ENCODE measurements around the gene WDR53. TPM values are rescaled to one million over a fixed set of nuclear protein-coding genes. Genes with fewer than 3 reads are reported as not detected.
"Not testable (repeated sequence)": the region's sequence is repeated elsewhere in the genome, so short reads cannot be mapped to it uniquely, and the experiment has no call there.

Gene WDR53
- total RNA-seq, 2 experiments from 2014 or later, result 10.8 to 16.5 TPM

GRCh38 chr3:196600359-196600758 lies 32.0 kb upstream of the WDR53 start:
- intact Hi-C loops (cut with micrococcal nuclease; ENCODE audit: unreplicated experiment), result loop anchor here (10.0 kb wide), 1 partner anchor 234 kb away; no protein-coding TSS in a partner anchor
- Histone ChIP-seq H3K9me3 (ENCODE audit: low read length) (no peaks in the 10 kb centered on the region), H3K27ac (ENCODE audit: low read depth, low read length, poor library complexity, severe bottlenecking) (no peak overlapping the region), H3K4me1 (ENCODE audit: insufficient read depth, low read length, poor library complexity, severe bottlenecking) (peaks cover 14% of the 10 kb centered on the region), H3K36me3 (ENCODE audit: insufficient read depth, low read length) (no peaks in the 10 kb centered on the region), H3K4me3 (ENCODE audit: low read depth, low read length, poor library complexity, severe bottlenecking) (no peak overlapping the region), H3K79me2 (ENCODE audit: insufficient read depth, low read depth, low read length) (no peaks in the 10 kb centered on the region), H3K9me2 (ENCODE audit: insufficient read depth, low read length) (no peaks in the 10 kb centered on the region), H2AFZ (ENCODE audit: low read length) (no peak overlapping the region), H4K20me1 (ENCODE audit: insufficient read depth, low read length) (no peaks in the 10 kb centered on the region), H3K4me2 (ENCODE audit: low read length) (no peak overlapping the region)
- TF ChIP-seq EZH2phosphoT487 (IDR thresholded peaks at IDR 0.05; ENCODE audit: borderline replicate concordance, low read depth, low read length), result no peak
- TF ChIP-seq, protein P1, sequence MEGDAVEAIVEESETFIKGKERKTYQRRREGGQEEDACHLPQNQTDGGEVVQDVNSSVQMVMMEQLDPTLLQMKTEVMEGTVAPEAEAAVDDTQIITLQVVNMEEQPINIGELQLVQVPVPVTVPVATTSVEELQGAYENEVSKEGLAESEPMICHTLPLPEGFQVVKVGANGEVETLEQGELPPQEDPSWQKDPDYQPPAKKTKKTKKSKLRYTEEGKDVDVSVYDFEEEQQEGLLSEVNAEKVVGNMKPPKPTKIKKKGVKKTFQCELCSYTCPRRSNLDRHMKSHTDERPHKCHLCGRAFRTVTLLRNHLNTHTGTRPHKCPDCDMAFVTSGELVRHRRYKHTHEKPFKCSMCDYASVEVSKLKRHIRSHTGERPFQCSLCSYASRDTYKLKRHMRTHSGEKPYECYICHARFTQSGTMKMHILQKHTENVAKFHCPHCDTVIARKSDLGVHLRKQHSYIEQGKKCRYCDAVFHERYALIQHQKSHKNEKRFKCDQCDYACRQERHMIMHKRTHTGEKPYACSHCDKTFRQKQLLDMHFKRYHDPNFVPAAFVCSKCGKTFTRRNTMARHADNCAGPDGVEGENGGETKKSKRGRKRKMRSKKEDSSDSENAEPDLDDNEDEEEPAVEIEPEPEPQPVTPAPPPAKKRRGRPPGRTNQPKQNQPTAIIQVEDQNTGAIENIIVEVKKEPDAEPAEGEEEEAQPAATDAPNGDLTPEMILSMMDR (conservative IDR thresholded peaks at IDR 0.05; ENCODE audit: low read length), result no peak
- ChIA-PET CTCF (ENCODE audit: unreplicated experiment) (no interaction called here), POLR2A (no interaction called here)
- DNase-seq (ENCODE audit: low spot score), result no peak
- no TSS peak for BruUV-seq (replicated peaks)

DNA sequence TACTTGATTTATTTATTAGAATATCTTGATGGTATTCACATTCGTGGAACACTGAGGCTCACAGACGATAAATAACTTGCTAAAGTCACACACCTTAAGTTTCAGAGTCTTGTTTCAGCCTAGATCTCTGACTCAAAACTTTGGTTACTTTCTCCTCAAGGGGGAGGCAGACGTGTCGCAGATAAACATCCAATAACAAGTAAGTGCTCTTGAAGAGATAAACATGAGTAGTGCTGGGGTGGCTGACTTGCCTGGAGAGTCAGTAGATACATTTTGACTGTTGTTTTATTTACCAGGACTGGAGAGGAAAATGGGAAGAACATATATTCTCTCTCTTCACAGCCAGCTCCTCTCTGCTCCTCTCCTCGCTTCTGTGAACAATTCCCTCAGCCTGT lies 31.4 kb upstream of the WDR53 start:
- Histone ChIP-seq H3K4me2 (ENCODE audit: low read length) (no peak overlapping the region), H3K4me1 (ENCODE audit: insufficient read depth, low read length, poor library complexity, severe bottlenecking) (peaks cover 13% of the 10 kb centered on the region), H3K79me2 (ENCODE audit: insufficient read depth, low read depth, low read length) (no peaks in the 10 kb centered on the region), H3K9me2 (ENCODE audit: insufficient read depth, low read length) (no peaks in the 10 kb centered on the region), H3K4me3 (ENCODE audit: low read depth, low read length, poor library complexity, severe bottlenecking) (no peak overlapping the region), H4K20me1 (ENCODE audit: insufficient read depth, low read length) (no peaks in the 10 kb centered on the region), H2AFZ (ENCODE audit: low read length) (no peak overlapping the region), H3K36me3 (ENCODE audit: insufficient read depth, low read length) (no peaks in the 10 kb centered on the region), H3K9me3 (ENCODE audit: low read length) (no peaks in the 10 kb centered on the region), H3K27ac (ENCODE audit: low read depth, low read length, poor library complexity, severe bottlenecking) (no peak overlapping the region)
- ChIA-PET POLR2A (no interaction called here), CTCF (ENCODE audit: unreplicated experiment) (no interaction called here)
- intact Hi-C loops (cut with micrococcal nuclease; ENCODE audit: unreplicated experiment), result loop anchor here (10.0 kb wide), 1 partner anchor 235 kb away; no protein-coding TSS in a partner anchor
- BruUV-seq (replicated peaks), result no TSS peak
- no peak for DNase-seq (ENCODE audit: low spot score)
- TF ChIP-seq EZH2phosphoT487 (IDR thresholded peaks at IDR 0.05; ENCODE audit: borderline replicate concordance, low read depth, low read length), result no peak
- TF ChIP-seq, protein P1 (conservative IDR thresholded peaks at IDR 0.05; ENCODE audit: low read length), result no peak

GRCh38 chr3:196597971-196598733 lies 29.8 kb upstream of the WDR53 start:
- H3K9me3 ChIP-seq (ENCODE audit: low read length); H3K36me3 ChIP-seq (ENCODE audit: insufficient read depth, low read length); intact Hi-C loops (cut with micrococcal nuclease; ENCODE audit: unreplicated experiment); BruUV-seq (replicated peaks); CTCF ChIA-PET (ENCODE audit: unreplicated experiment); H2AFZ ChIP-seq (ENCODE audit: low read length); H3K9me2 ChIP-seq (ENCODE audit: insufficient read depth, low read length); H3K4me2 ChIP-seq (ENCODE audit: low read length); H3K4me3 ChIP-seq (ENCODE audit: low read depth, low read length, poor library complexity, severe bottlenecking); H4K20me1 ChIP-seq (ENCODE audit: insufficient read depth, low read length); DNase-seq (ENCODE audit: low spot score); H3K27ac ChIP-seq (ENCODE audit: low read depth, low read length, poor library complexity, severe bottlenecking); H3K79me2 ChIP-seq (ENCODE audit: insufficient read depth, low read depth, low read length); H3K4me1 ChIP-seq (ENCODE audit: insufficient read depth, low read length, poor library complexity, severe bottlenecking): not testable (repeated sequence)
- POLR2A ChIA-PET, result interaction anchor here (0.5 kb wide), 1 partner anchor 1598 kb away, joined by 3 read pairs; no protein-coding TSS in a partner anchor

All from OCI-LY7 (cell line).